HG03196 (cell line): ENCODE results near the gene CDH22.

Experiments used
- ATAC-seq: cut with Tn5 transposase; IDR thresholded peaks from one replicate; pipeline ENCODE4 v1.9.1; 2021; ENCODE audit not compliant: unreplicated experiment

The CDH22 gene

GRCh38 chr20:46324960-46325703 is 16.8 kb upstream of the CDH22 start:
- ATAC-seq: no peak

GRCh38 chr20:46324379-46324778 is 16.1 kb upstream of the CDH22 start:
- ATAC-seq: no peak

GRCh38 chr20:46323557-46323956 is 15.3 kb upstream of the CDH22 start:
- ATAC-seq: no peak

GRCh38 chr20:46322641-46323040 is 14.3 kb upstream of the CDH22 start:
- ATAC-seq: no peak

- ATAC-seq: no peak
Measured at GRCh38 chr20:46317685-46318177, 9.4 kb upstream of the CDH22 start.

GRCh38 chr20:46316984-46317684 is 8.8 kb upstream of the CDH22 start:
- no peak for ATAC-seq

- no peak for ATAC-seq
Measured at GRCh38 chr20:46315311-46315710, 7.0 kb upstream of the CDH22 start.

GRCh38 chr20:46312945-46313861 is 4.9 kb upstream of the CDH22 start:
- no peak for ATAC-seq

- no peak for ATAC-seq
Measured at GRCh38 chr20:46312075-46312944, 4.0 kb upstream of the CDH22 start.

- no peak for ATAC-seq
Measured at GRCh38 chr20:46311719-46312074, 3.4 kb upstream of the CDH22 start.

GRCh38 chr20:46311039-46311650 is 2.8 kb upstream of the CDH22 start:
- no peak for ATAC-seq

- ATAC-seq: no peak
Measured at GRCh38 chr20:46309945-46310344, 1.6 kb upstream of the CDH22 start.

GRCh38 chr20:46307999-46308257 is 370 bp downstream of the CDH22 start:
- no peak for ATAC-seq

GRCh38 chr20:46307139-46307998 is 929 bp downstream of the CDH22 start:
- ATAC-seq: no peak

GRCh38 chr20:46306743-46307138 is 1.6 kb downstream of the CDH22 start:
- no peak for ATAC-seq

- ATAC-seq: no peak
Measured at GRCh38 chr20:46305973-46306360, 2.3 kb downstream of the CDH22 start.

- ATAC-seq: no peak
Measured at GRCh38 chr20:46305331-46305972, 2.8 kb downstream of the CDH22 start.

GRCh38 chr20:46304852-46305251 is 3.4 kb downstream of the CDH22 start:
- ATAC-seq: no peak

- no peak for ATAC-seq
Measured at GRCh38 chr20:46304361-46304760, 3.9 kb downstream of the CDH22 start.
